ENCODE measurements around the gene PAOX. TPM values are rescaled to one million over a fixed set of nuclear protein-coding genes. Genes with fewer than 3 reads are reported as not detected.

The PAOX gene
- total and polyA plus RNA-seq, 2 of the 13 experiments (the other 11 are each of a cell fraction or from before 2014, with no cell fraction given): 0.49 to 0.77 TPM

DNA sequence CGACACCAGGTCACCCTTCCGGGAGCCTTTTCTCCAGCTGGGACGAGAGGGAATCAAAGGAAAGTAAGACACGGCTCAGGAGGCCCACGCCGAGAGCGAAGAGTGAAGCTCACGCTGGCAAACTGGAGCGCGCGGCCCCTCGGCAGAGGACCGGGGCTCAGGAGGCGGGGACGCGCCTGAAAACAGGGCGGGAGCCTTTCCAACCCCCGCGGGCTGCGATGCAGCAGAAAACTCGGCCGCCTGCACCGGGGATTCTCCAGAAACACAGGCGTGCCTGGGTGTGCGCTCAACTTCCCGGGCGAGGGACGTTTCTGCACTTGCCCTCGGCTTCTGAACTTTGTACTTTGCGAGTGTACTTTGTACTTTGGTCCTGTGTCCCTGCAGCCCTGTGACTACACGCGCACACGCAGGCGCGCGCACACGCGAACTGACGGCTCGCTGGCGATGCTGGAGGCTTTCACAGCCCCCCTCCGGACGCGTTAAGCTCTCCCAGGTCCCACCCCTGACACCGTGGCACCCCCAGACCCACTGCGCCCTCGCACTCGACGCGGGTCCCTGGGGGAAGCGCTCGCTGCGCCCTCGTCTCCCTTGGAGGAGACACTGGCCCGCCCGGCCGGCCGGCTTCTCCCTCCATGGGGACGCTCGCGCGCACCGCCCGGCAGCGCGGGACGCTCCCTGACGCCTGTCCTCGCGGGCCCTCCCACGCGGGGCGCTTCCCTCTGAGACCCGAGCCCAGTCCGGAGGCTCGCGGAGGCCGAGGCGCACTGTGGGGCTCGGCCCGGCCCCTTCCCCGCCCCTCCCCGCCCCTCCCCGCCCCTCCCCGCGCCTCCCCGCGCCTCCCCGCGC lies 588 bp upstream of the PAOX start (continued):
- TF ChIP-seq, protein P1, sequence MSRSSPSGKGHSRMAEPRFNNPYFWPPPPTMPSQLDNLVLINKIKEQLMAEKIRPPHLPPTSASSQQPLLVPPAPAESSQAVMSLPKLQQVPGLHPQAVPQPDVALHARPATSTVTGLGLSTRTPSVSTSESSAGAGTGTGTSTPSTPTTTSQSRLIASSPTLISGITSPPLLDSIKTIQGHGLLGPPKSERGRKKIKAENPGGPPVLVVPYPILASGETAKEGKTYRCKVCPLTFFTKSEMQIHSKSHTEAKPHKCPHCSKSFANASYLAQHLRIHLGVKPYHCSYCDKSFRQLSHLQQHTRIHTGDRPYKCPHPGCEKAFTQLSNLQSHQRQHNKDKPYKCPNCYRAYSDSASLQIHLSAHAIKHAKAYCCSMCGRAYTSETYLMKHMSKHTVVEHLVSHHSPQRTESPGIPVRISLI (CRISPR knock-in tag; IDR thresholded peaks at IDR 0.05; ENCODE audit: borderline replicate concordance): no peak
- no peak for TF ChIP-seq REL (CRISPR knock-in tag; conservative IDR thresholded peaks at IDR 0.05)
- TF ChIP-seq XRCC5 (optimal IDR thresholded peaks at IDR 0.05; ENCODE audit: low read length): no peak
- TF ChIP-seq, protein P2, sequence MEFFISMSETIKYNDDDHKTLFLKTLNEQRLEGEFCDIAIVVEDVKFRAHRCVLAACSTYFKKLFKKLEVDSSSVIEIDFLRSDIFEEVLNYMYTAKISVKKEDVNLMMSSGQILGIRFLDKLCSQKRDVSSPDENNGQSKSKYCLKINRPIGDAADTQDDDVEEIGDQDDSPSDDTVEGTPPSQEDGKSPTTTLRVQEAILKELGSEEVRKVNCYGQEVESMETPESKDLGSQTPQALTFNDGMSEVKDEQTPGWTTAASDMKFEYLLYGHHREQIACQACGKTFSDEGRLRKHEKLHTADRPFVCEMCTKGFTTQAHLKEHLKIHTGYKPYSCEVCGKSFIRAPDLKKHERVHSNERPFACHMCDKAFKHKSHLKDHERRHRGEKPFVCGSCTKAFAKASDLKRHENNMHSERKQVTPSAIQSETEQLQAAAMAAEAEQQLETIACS (CRISPR knock-in tag; IDR thresholded peaks at IDR 0.05): peak; percentile 94
- peak; percentile 58 for TF ChIP-seq KAT8 (CRISPR knock-in tag; IDR thresholded peaks at IDR 0.05)
- TF ChIP-seq NFE2L1 (CRISPR knock-in tag; IDR thresholded peaks at IDR 0.05; ENCODE audit: borderline replicate concordance): no peak
- TF ChIP-seq, protein P3, sequence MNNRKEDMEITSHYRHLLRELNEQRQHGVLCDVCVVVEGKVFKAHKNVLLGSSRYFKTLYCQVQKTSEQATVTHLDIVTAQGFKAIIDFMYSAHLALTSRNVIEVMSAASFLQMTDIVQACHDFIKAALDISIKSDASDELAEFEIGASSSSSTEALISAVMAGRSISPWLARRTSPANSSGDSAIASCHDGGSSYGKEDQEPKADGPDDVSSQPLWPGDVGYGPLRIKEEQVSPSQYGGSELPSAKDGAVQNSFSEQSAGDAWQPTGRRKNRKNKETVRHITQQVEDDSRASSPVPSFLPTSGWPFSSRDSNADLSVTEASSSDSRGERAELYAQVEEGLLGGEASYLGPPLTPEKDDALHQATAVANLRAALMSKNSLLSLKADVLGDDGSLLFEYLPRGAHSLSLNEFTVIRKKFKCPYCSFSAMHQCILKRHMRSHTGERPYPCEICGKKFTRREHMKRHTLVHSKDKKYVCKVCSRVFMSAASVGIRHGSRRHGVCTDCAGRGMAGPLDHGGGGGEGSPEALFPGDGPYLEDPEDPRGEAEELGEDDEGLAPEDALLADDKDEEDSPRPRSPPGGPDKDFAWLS (CRISPR knock-in tag; IDR thresholded peaks at IDR 0.05; ENCODE audit: borderline replicate concordance): no peak
- no peak for TF ChIP-seq PTBP1 (IDR thresholded peaks at IDR 0.05; ENCODE audit: low read depth, low read length, poor library complexity, severe bottlenecking)
- TF ChIP-seq KLF9 (CRISPR knock-in tag; IDR thresholded peaks at IDR 0.05; ENCODE audit: low read depth): no peak
- TF ChIP-seq DMAP1 (CRISPR knock-in tag; IDR thresholded peaks at IDR 0.05): peak; percentile 67
- TF ChIP-seq, protein P4, sequence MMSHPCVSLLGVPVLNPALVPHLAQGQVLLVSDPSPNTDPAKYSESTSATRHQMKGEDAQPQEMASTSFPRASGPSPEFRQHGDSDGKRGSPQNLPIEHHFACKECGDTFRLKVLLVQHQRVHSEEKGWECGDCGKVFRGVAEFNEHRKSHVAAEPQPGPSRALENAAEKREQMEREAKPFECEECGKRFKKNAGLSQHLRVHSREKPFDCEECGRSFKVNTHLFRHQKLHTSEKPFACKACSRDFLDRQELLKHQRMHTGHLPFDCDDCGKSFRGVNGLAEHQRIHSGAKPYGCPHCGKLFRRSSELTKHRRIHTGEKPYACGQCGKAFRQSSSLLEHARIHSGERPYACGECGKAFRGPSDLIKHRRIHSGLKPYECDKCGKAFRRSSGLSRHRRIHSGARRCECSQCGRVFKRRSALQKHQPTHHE (CRISPR knock-in tag; IDR thresholded peaks at IDR 0.05; ENCODE audit: borderline replicate concordance): no peak; the same call in 1 of the 2 replicates
- no peak; the same call in 1 of the 2 replicates for TF ChIP-seq KDM1A (CRISPR knock-in tag; IDR thresholded peaks at IDR 0.05)
- TF ChIP-seq SETDB1 (CRISPR knock-in tag; IDR thresholded peaks at IDR 0.05; ENCODE audit: borderline replicate concordance): no peak
- TF ChIP-seq, protein P5, sequence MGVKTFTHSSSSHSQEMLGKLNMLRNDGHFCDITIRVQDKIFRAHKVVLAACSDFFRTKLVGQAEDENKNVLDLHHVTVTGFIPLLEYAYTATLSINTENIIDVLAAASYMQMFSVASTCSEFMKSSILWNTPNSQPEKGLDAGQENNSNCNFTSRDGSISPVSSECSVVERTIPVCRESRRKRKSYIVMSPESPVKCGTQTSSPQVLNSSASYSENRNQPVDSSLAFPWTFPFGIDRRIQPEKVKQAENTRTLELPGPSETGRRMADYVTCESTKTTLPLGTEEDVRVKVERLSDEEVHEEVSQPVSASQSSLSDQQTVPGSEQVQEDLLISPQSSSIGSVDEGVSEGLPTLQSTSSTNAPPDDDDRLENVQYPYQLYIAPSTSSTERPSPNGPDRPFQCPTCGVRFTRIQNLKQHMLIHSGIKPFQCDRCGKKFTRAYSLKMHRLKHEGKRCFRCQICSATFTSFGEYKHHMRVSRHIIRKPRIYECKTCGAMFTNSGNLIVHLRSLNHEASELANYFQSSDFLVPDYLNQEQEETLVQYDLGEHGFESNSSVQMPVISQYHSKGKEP (CRISPR knock-in tag; IDR thresholded peaks at IDR 0.05): no peak
- TF ChIP-seq ZNF468 (CRISPR knock-in tag; IDR thresholded peaks at IDR 0.05): no peak
- peak; percentile 52; the same call in 1 of the 2 replicates for TF ChIP-seq ARNT2 (CRISPR knock-in tag; IDR thresholded peaks at IDR 0.05; ENCODE audit: low read depth)
- TF ChIP-seq DR1 (CRISPR knock-in tag; IDR thresholded peaks at IDR 0.05): no peak; the same call in 1 of the 2 replicates
- TF ChIP-seq CBX1 (IDR thresholded peaks at IDR 0.05; ENCODE audit: low read depth): no peak
- TF ChIP-seq SKI (IDR thresholded peaks at IDR 0.05; ENCODE audit: partially characterized antibody): peak; percentile 37
- 0 out of 2 replicates have a peak, but pooled peaks have one; percentile 27 for TF ChIP-seq FOXJ3 (CRISPR knock-in tag; IDR thresholded peaks at IDR 0.05; ENCODE audit: borderline replicate concordance)
- no peak; the same call in 1 of the 2 replicates for TF ChIP-seq ZNF225 (CRISPR knock-in tag; IDR thresholded peaks at IDR 0.05)
- no peak for TF ChIP-seq RBAK (CRISPR knock-in tag; IDR thresholded peaks at IDR 0.05)
- TF ChIP-seq MTA3 (CRISPR knock-in tag; IDR thresholded peaks at IDR 0.05): no peak

Data from HepG2 (cell line).